ENCODE results near the gene IL15RA.

GRCh38 chr10:5927306-5927705, 50.0 kb downstream of the IL15RA start:
- TF ChIP-seq POLR2A (IDR thresholded peaks at IDR 0.05) = no peak
- TF ChIP-seq CTCF (IDR thresholded peaks at IDR 0.05) = no peak
